ENCODE measurements around the gene SLC13A3. TPM values are rescaled to one million over a fixed set of nuclear protein-coding genes. Genes with fewer than 3 reads are reported as not detected.

Gene SLC13A3
- total RNA-seq, 2 donors from 2014 or later, result 0.37 to 1.5 TPM

DNA sequence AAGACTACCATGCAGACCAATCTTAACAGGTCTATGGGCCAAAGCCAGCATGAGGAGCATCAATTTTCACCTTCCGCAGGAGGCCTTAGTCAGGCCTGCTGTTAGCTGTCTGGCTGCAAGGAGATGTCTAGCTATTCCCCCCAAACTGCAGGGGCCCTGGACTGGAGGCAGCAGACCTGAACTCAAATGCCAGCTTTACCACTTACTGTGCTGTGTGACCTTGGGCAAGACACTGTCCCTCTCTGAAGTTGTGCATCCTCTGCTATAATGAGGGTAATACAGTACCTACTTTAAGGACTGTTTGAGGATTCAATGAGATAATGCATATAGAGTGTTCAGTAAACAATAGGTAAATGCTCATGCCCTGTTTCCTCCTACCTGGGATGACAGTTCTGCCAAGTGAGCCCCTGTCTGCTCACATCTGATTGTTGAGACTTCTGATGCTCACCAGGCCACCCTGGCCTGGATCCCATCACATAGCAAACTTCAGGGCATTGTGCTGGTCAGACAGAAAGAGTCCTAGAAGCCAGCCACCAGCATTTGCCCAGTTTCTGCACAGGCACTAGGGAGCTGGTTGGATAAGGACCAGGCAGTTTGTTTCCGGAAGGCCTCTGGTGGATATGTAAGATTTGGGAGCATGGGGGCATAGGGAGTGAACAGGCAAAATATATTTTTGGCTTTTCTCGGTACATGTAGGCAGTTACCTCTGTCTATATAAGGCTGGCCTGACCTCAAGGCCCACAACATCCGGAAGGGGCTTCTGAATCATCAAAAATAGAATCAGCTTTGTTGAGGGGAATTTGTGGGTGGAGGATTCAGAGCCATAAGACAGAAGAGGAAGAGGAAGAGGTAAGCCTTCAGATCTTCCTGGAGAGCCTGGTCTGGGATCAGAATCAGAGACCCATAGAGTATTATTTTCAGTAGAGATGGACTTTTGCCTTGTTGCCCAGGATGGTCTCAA lies 98.5 kb downstream of the SLC13A3 start:
- TF ChIP-seq, protein P1, sequence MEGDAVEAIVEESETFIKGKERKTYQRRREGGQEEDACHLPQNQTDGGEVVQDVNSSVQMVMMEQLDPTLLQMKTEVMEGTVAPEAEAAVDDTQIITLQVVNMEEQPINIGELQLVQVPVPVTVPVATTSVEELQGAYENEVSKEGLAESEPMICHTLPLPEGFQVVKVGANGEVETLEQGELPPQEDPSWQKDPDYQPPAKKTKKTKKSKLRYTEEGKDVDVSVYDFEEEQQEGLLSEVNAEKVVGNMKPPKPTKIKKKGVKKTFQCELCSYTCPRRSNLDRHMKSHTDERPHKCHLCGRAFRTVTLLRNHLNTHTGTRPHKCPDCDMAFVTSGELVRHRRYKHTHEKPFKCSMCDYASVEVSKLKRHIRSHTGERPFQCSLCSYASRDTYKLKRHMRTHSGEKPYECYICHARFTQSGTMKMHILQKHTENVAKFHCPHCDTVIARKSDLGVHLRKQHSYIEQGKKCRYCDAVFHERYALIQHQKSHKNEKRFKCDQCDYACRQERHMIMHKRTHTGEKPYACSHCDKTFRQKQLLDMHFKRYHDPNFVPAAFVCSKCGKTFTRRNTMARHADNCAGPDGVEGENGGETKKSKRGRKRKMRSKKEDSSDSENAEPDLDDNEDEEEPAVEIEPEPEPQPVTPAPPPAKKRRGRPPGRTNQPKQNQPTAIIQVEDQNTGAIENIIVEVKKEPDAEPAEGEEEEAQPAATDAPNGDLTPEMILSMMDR (IDR thresholded peaks at IDR 0.05), result no peak
- H3K27ac ChIP-seq, result no peak overlapping the region
- H3K9me3 ChIP-seq, result no peaks in the 10 kb centered on the region
- H3K36me3 ChIP-seq, result no peaks in the 10 kb centered on the region
- H3K4me3 ChIP-seq, result no peak overlapping the region
- H3K4me1 ChIP-seq, result no peaks in the 10 kb centered on the region
- no peak for DNase-seq (ENCODE audit: low spot score)
- H3K27me3 ChIP-seq, result no peaks in the 10 kb centered on the region

DNA sequence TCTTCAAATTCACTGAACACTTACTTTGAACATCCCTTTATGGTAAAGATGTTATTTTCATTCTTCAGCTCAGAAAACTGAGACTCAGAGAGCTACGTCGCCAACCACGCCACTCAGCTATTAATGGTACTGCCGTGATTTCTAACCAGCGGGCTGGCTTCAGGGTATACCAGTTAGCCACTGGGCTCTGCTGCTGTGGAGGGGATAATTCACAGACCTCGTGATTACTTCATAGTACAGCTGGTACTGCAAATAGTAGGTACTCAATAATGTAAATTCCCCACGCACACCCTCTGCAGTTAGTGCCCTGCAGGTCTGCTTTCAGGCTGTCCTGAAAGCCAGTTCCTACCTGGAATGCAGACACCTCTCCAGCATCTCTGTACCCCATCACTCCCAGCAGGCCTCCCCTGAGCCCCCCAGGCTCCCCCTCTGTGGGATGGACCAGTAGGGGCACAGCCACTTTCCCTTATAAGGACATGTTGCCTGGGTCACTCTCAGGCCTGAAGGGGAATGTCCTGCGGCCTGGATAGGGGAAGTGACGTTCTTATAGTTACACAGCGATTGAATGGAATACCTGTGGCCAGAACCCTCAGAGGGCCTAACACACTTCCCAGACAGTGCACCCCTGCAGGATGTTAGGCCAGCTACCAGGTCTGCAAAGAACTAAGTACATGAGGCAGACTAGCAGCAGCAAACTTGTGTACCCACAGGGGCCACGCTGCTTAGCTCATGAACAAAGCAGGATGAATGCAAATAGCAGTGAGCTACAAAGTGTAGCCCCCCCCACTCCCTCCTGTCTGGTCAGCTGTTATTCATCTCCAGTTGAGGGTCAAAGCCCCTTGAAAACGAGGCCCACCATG lies 99.5 kb downstream of the SLC13A3 start:
- TF ChIP-seq, protein P1 (IDR thresholded peaks at IDR 0.05), result no peak
- Histone ChIP-seq H3K27me3 (no peaks in the 10 kb centered on the region), H3K27ac (no peak overlapping the region), H3K4me3 (no peak overlapping the region), H3K4me1 (no peaks in the 10 kb centered on the region), H3K9me3 (no peaks in the 10 kb centered on the region), H3K36me3 (no peaks in the 10 kb centered on the region)
- DNase-seq (ENCODE audit: low spot score), result no peak

DNA sequence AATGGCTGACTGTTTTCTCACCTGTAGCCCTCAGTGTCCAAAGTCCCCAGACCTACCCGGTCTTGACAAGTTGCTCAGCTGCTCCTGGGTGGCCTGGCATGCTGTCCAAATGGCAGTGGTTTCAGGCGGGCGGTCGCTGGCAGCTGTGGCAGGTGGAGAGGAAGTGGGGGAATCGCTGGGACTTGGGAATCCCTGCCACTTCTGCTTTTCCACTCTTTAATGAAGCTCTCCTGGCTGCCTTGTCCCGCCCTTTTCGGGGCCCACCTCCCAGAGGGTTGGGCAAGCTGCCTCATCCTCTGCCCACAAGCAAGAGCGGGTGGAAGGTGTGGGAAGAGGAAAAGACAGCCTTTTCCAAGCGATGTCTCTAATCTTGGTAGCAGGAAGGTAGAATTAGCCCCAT lies 100.8 kb downstream of the SLC13A3 start, which contains the start of gene OCSTAMP:
Gene OCSTAMP, minus strand, starts transcription at position 194 of the 400 bp plus-strand sequence. Its CDS starts 94 bp downstream, at position 100.
- no peak within 1 kb of the TSS for H3K4me3 ChIP-seq
- H3K9me3 ChIP-seq, result no peaks in the 10 kb centered on the region
- DNase-seq (ENCODE audit: low spot score), result no peak
- no peaks in the 10 kb centered on the region for H3K4me1 ChIP-seq
- H3K36me3 ChIP-seq, result no peaks in the 10 kb centered on the region
- TF ChIP-seq, protein P1 (IDR thresholded peaks at IDR 0.05), result no peak
- H3K27me3 ChIP-seq, result no peaks in the 10 kb centered on the region
- H3K27ac ChIP-seq, result no peak within 1 kb of the TSS

DNA sequence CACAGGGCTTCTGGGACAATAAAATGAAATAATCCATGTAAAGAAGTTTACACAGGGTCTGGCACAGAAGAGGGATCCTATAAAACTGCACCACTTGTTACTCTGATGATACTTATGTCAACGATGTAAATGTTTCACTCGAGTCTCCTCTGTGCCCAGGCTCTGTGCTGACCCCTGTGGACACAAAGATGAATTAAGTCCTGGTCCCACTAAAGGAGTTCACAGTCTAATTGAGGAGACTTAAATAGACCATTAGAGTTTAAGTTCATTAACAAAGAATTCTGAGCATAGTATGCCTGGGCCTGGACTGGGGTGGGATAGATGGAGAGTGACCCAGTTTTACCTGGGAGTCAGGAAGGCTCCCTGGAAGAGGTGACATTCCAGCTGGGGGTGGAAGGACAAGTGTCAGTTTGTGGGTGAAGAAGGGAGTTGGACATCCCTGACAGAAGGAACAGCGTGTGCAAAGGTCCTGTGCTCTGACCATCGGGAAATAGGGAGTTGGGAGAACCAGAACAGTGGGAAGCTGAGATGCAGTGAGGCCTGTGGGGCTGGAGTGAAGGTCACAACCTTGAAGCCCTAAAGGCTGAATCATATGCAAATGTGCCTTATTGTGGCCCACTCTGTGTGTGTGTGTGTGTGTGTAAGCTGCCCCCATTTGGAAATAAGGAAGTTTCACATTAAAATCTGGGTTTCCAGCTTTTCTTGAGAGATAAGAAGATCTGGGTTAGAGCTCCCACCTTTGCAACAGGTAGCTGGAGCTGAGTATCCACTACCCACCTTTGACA lies 101.9 kb downstream of the SLC13A3 start:
- no peak for DNase-seq (ENCODE audit: low spot score)
- Histone ChIP-seq H3K27ac (no peak overlapping the region), H3K27me3 (no peaks in the 10 kb centered on the region), H3K4me3 (no peak overlapping the region), H3K36me3 (no peaks in the 10 kb centered on the region), H3K9me3 (no peaks in the 10 kb centered on the region), H3K4me1 (no peaks in the 10 kb centered on the region)
- TF ChIP-seq, protein P1 (IDR thresholded peaks at IDR 0.05), result no peak

DNA sequence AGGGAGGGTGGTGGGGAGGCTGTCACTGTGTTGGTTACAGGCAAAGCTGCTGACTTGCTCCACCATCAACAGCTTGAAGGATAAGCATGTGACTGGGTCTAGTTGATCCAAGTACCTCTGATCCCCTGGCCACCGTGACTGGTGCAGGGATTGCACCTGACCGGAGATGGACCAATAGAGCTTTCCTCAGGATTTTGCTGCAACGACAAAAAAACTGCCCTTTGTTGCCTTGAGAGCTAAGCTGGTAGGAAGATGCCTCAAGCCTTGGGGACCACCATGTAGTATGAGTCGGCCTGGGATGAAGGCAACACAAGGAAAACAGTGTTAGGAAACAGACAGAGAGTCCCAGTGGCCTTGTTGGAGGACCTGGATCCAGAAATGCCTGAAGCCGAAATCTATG lies 102.6 kb downstream of the SLC13A3 start:
- H3K4me1 ChIP-seq, result no peaks in the 10 kb centered on the region

More for the DNA sequence above, 102.6 kb downstream of the SLC13A3 start:
- DNase-seq (ENCODE audit: low spot score), result no peak
- TF ChIP-seq, protein P1 (IDR thresholded peaks at IDR 0.05), result no peak
- Histone ChIP-seq H3K4me3 (no peak overlapping the region), H3K9me3 (no peaks in the 10 kb centered on the region), H3K27me3 (no peaks in the 10 kb centered on the region), H3K27ac (no peak overlapping the region), H3K36me3 (no peaks in the 10 kb centered on the region)
